Measurements from ENCODE around the gene PAWR.
"Not testable (repeated sequence)": the region's sequence is repeated elsewhere in the genome, so short reads cannot be mapped to it uniquely, and the experiment has no call there.

The PAWR gene

GRCh38 chr12:79546466-79547043 lies 144.2 kb downstream of the PAWR start:
- H3K36me3 ChIP-seq (ENCODE audit: control insufficient read depth in 5 of 5, insufficient read depth in 5 of 5, low read length in 5 of 5) = no peaks in the 10 kb centered on the region
- no peak overlapping the region for H3K4me3 ChIP-seq (ENCODE audit: low read depth in 1 of 5, low read length in 5 of 5)
- no peak overlapping the region for H3K27ac ChIP-seq (ENCODE audit: low read depth, low read length)
- no peaks in the 10 kb centered on the region for H3K27me3 ChIP-seq (ENCODE audit: control insufficient read depth in 5 of 5, insufficient read depth in 4 of 5, low read length in 5 of 5)
- H3K4me1 ChIP-seq (ENCODE audit: control insufficient read depth in 5 of 5, insufficient read depth in 5 of 5, low read length in 5 of 5) = peaks cover 0 to 20% (median 13%) of the 10 kb centered on the region in 5 donors
- no peaks in the 10 kb centered on the region for H3K9me3 ChIP-seq (ENCODE audit: control insufficient read depth in 5 of 5, low read length in 5 of 5)
- H3K9ac ChIP-seq (ENCODE audit: low read length in 5 of 5) = no peak overlapping the region

GRCh38 chr12:79544439-79544838 lies 146.3 kb downstream of the PAWR start:
- H3K27ac ChIP-seq (ENCODE audit: low read depth, low read length); H3K4me3 ChIP-seq (ENCODE audit: low read depth in 1 of 5, low read length in 5 of 5); H3K9ac ChIP-seq (ENCODE audit: low read length in 5 of 5); H3K36me3 ChIP-seq (ENCODE audit: control insufficient read depth in 5 of 5, insufficient read depth in 5 of 5, low read length in 5 of 5); H3K9me3 ChIP-seq (ENCODE audit: control insufficient read depth in 5 of 5, low read length in 5 of 5); H3K27me3 ChIP-seq (ENCODE audit: control insufficient read depth in 5 of 5, insufficient read depth in 4 of 5, low read length in 5 of 5): not testable (repeated sequence)
- H3K4me1 ChIP-seq (ENCODE audit: control insufficient read depth in 5 of 5, insufficient read depth in 5 of 5, low read length in 5 of 5) = peaks cover 0 to 20% (median 13%) of the 10 kb centered on the region in 5 donors

- H3K4me1 ChIP-seq (ENCODE audit: control insufficient read depth in 5 of 5, insufficient read depth in 5 of 5, low read length in 5 of 5) = no peaks in the 10 kb centered on the region
- H3K9ac ChIP-seq (ENCODE audit: low read length in 5 of 5) = no peak overlapping the region
- no peaks in the 10 kb centered on the region for H3K27me3 ChIP-seq (ENCODE audit: control insufficient read depth in 5 of 5, insufficient read depth in 4 of 5, low read length in 5 of 5)
- H3K9me3 ChIP-seq (ENCODE audit: control insufficient read depth in 5 of 5, low read length in 5 of 5) = no peaks in the 10 kb centered on the region
- no peak overlapping the region for H3K27ac ChIP-seq (ENCODE audit: low read depth, low read length)
- no peaks in the 10 kb centered on the region for H3K36me3 ChIP-seq (ENCODE audit: control insufficient read depth in 5 of 5, insufficient read depth in 5 of 5, low read length in 5 of 5)
- H3K4me3 ChIP-seq (ENCODE audit: low read depth in 1 of 5, low read length in 5 of 5) = no peak overlapping the region
Measured at GRCh38 chr12:79537675-79538074, 153.1 kb downstream of the PAWR start.

- Histone ChIP-seq H3K9ac (ENCODE audit: low read length in 5 of 5) (no peak overlapping the region), H3K4me3 (ENCODE audit: low read depth in 1 of 5, low read length in 5 of 5) (no peak overlapping the region), H3K36me3 (ENCODE audit: control insufficient read depth in 5 of 5, insufficient read depth in 5 of 5, low read length in 5 of 5) (no peaks in the 10 kb centered on the region), H3K27me3 (ENCODE audit: control insufficient read depth in 5 of 5, insufficient read depth in 4 of 5, low read length in 5 of 5) (no peaks in the 10 kb centered on the region), H3K4me1 (ENCODE audit: control insufficient read depth in 5 of 5, insufficient read depth in 5 of 5, low read length in 5 of 5) (no peaks in the 10 kb centered on the region), H3K9me3 (ENCODE audit: control insufficient read depth in 5 of 5, low read length in 5 of 5) (no peaks in the 10 kb centered on the region), H3K27ac (ENCODE audit: low read depth, low read length) (no peak overlapping the region)
Measured at GRCh38 chr12:79535751-79536150, 155.0 kb downstream of the PAWR start.

Data from subcutaneous abdominal adipose tissue (tissue), 5 donors.